Stromal cell of bone marrow (primary cell): ENCODE results near the gene SIT1.
"Not testable (repeated sequence)": the region's sequence is repeated elsewhere in the genome, so short reads cannot be mapped to it uniquely, and the experiment has no call there.

Source experiments
- DNase-seq: peaks from one replicate; pipeline ENCODE4 v3.0.0-alpha.2; 2012; ENCODE audit warnings: low read depth

Gene SIT1

GRCh38 chr9:35637427-35637955 is 13.2 kb downstream of the SIT1 start:
- DNase-seq: not testable (repeated sequence)

GRCh38 chr9:35636877-35637246 is 13.9 kb downstream of the SIT1 start:
- DNase-seq: not testable (repeated sequence)

- DNase-seq: no peak
Observed at GRCh38 chr9:35636135-35636876, 14.4 kb downstream of the SIT1 start.

DNA sequence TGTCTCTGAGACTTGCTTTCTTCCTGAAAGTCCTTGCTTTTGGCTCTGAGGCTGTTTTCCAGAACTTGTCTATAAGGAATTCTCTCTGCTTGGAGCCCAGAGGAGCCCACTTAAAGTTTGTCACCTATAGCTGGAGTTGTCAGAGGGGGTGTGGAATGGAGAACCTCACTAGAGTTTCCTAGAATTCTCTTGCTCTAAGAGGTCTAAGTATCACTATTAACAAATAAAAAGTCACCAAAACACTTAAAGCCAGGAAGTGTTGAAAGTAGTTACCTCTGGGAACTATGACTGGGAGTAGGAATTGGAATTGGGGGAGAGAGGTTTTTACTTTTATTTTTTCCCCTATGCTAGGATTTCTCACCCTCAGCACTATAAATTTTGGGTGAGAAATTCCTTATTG is 15.0 kb downstream of the SIT1 start:
- no peak for DNase-seq

- no peak for DNase-seq
Observed at GRCh38 chr9:35629597-35629996, 21.1 kb downstream of the SIT1 start.

- no peak for DNase-seq
Observed at GRCh38 chr9:35628389-35628991, 22.2 kb downstream of the SIT1 start.

DNA sequence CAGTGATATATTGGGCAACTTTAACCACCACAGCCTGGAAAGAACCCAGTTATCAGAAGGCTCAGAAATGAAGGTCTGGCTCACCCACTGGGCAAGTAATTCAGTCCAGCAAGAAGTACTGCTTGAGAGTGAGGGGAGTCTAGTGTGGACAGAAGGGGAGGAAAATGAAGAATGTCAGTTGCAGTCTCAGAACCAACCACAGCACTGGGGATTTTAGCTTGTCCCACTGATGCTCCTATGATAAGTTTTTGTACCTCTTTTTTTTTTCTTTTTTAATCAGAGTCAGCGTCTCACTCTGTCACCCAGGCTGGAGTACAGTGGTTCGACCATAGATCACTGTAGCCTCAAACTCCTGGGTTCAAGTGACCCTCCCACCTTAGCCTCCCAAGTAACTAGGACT is 23.2 kb downstream of the SIT1 start:
- DNase-seq: no peak

GRCh38 chr9:35619800-35620158 is 31.0 kb downstream of the SIT1 start:
- DNase-seq: no peak

GRCh38 chr9:35618854-35619799 is 31.6 kb downstream of the SIT1 start:
- no peak for DNase-seq

- DNase-seq: no peak
Observed at GRCh38 chr9:35618325-35618727, 32.4 kb downstream of the SIT1 start, which contains the start of gene CD72. Gene CD72, minus strand, starts transcription at chr9:35618413. Its CDS starts 110 bp downstream, at chr9:35618303.

DNA sequence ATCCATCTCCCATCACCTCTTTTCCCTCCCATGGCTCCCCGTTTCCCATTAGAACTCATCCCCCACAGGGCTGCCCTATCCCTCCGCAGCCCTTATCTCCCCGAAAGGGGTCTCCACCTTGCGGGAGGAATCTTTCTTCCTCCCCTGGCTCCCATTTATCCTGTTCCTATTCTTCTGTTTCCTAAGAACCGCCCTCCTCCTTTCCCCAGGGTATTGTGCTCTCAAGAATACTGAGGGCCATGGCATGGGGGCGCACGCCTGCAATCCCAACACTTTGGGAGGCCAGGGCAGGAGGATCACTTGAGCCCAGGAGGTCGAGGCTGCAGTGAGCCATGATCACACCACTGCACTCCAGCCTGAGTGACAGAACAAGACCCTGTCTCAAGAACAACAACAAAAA is 33.2 kb downstream of the SIT1 start:
- DNase-seq: no peak

DNA sequence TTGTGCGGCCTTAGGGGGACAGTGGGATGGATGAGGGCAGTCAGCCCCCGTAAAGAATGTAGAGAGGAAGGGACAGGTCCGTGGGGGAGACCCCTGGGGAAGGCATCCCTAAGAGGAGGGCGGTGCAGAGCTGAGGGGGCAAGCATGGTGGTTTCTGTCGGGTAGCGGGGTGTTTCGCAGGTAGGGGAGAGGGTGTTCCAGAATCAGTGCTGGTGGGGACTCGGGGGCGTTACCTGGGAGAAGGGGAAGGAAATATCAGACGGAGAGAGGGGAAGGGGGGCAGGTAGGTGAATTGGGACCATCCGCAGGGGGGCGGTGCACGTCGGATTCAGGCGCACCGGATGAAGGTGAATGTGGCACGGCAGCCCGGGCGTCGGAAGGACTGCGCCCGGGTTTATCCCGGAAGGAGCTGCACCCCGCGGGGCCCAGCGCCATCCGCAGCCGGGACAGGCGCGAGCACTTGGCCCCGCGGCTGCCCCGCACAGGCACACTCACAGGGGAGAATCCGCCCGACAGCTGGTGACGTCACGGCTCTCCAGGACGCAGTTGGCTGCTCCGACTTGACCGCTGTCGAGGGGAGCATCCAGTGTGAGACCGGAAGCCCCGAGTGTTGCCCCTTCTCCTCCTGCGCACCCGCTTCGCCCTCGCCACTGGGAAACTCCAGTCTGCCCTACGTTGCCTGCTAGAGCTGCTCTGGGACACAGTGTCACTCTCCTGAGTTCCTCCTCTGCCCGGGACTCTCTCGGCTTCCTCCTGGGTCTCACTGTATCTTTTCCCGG is 33.9 kb downstream of the SIT1 start:
- peak; percentile 22 for DNase-seq

- no peak for DNase-seq
Observed at GRCh38 chr9:35615981-35616680, 34.6 kb downstream of the SIT1 start.

DNA sequence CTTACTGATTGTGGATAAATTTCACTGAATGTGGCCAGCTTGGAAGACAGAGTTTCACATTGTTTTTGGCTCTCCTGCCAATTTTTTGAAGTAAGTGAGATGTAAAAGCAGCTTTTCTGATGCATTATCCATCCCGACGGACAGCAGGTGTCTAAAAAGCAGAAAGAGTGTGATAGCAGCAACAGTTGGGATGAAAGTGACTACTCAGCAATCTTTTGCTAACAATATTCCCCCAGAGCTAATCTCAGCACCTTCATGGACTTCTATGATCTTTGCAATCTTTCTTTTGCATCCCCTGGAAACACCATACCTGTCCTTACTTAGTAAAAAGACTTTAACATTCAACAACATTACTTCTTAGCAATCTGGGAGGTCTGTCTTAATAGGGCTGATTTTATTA is 37.9 kb downstream of the SIT1 start:
- DNase-seq: no peak

DNA sequence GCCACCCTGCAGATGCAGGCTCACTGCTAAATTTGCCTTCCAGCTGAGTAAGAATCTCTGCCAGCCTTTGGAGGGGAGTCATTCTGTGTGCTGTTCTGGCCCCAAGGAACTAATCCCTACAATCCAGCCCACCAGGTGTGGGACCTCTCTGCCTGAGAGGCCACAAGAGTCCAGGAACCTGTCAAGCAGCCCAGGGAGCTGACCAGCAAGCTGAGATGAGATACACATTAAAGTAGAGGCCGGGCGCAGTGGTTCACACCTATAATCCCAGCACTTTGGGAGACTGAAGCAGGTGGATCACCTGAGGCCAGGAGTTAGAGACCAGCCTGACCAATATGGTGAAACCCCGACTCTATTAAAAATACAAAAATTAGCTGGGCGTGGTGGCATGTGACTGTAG is 38.7 kb downstream of the SIT1 start:
- not testable (repeated sequence) for DNase-seq

- DNase-seq: no peak
Observed at GRCh38 chr9:35611230-35611797, 39.4 kb downstream of the SIT1 start.

DNA sequence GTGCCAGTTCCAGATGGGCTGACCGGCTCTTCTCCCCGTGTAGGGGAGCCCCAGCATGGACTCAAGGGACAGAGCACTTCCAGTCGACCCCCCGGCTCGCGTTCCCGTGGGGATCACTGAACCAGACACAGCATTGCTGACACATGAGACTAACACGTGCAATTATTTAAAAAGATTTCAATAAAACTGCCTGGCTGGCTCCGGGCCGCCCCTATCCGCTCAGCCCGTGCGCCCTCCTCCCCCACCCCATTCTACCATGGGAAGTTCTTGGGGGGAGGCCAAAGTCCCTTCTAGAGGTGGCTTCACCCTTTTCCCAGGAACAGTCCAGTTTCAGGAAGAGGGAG is 40.9 kb downstream of the SIT1 start:
- DNase-seq: no peak

GRCh38 chr9:35609001-35609819 is 41.5 kb downstream of the SIT1 start:
- no peak for DNase-seq

DNA sequence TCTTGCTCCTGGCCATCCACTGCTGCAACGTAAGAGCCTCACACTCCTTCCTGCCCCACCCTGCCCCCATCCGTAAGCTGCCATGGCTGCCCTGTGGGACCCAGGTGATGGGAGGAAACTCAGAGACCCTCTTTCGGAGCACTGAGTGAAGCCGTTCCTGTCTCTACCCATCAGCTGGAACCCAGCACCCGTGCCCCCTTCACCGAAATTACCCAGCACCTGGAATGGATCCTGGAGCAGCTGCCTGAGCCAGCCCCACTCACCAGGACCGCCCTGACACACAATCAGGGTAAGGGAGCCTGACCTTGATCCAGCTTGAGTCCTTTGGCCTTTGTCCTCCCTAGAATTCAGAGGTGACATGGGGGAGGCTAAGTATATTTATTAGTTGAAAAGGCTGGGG is 42.5 kb downstream of the SIT1 start:
- no peak for DNase-seq

- DNase-seq: no peak
Observed at GRCh38 chr9:35606726-35607125, 44.0 kb downstream of the SIT1 start.
